ENCODE data around the gene SLC26A9. TPM values are rescaled to one million over a fixed set of nuclear protein-coding genes. Genes with fewer than 3 reads are reported as not detected.

Gene SLC26A9
- total and polyA plus RNA-seq, 2 donors (not counting 3 experiments of a cell fraction or from before 2014, with no cell fraction given) = 0.10 to 0.20 TPM

GRCh38 chr1:205988585-205988995, 45.3 kb upstream of the SLC26A9 start:
- H3K9me1 ChIP-seq (replicated peaks; ENCODE audit: control insufficient read depth, extremely low read depth, insufficient read depth, low read length) = no peaks in the 10 kb centered on the region
- TF ChIP-seq FOS (IDR thresholded peaks at IDR 0.05; ENCODE audit: borderline replicate concordance, insufficient read depth, low read length) = peak; percentile 38
- TF ChIP-seq JUN (IDR thresholded peaks at IDR 0.05; ENCODE audit: borderline replicate concordance, insufficient read depth, insufficient read length, low read depth) = no peak
- TF ChIP-seq EZH2 (IDR thresholded peaks at IDR 0.05; ENCODE audit: borderline replicate concordance, low read depth, low read length, severe bottlenecking) = no peak
- no peak for TF ChIP-seq POLR2A (IDR thresholded peaks at IDR 0.05; ENCODE audit: low read depth, low read length)
- peak; percentile 51 for TF ChIP-seq POLR2AphosphoS5 (IDR thresholded peaks at IDR 0.05; ENCODE audit: insufficient read depth, low read depth, low read length)
- TF ChIP-seq MAX (IDR thresholded peaks at IDR 0.05; ENCODE audit: insufficient read depth, insufficient read length) = no peak
- peak; percentile 62 for TF ChIP-seq GATA2 (IDR thresholded peaks at IDR 0.05; ENCODE audit: insufficient read depth, insufficient read length, low read depth, low read length)
- no peak for TF ChIP-seq MYC (IDR thresholded peaks at IDR 0.05; ENCODE audit: low read depth, low read length)
- TF ChIP-seq CTCF (IDR thresholded peaks at IDR 0.05; ENCODE audit: extremely low read depth in 1 of 2, insufficient read depth in 1 of 2, low read depth in 1 of 2, low read length in 2 of 2) = peak in 1 of 2 donors; percentile 13
- H2AFZ ChIP-seq (ENCODE audit: low read depth, low read length) = peak overlapping the region; percentile 71
- H3K27ac ChIP-seq (ENCODE audit: insufficient read depth, low read depth, low read length) = no peak overlapping the region
- FAIRE-seq = no peak
- no peak overlapping the region for H3K9ac ChIP-seq (replicated peaks; ENCODE audit: extremely low read depth, insufficient read depth, low read length)
- dilution Hi-C loops (cut with MboI; ENCODE audit: extremely low pct_ligation_motif_present, low sequenced_read_pairs) = loop anchor here (25.0 kb wide), 1 partner anchor 124 kb away; the partner anchor contains the start of gene AVPR1B
- no peaks in the 10 kb centered on the region for H3K27me3 ChIP-seq (ENCODE audit: control insufficient read depth in 2 of 2, insufficient read depth in 2 of 2, low read length in 2 of 2)
- no peaks in the 10 kb centered on the region for H3K79me2 ChIP-seq (ENCODE audit: control insufficient read depth, insufficient read depth, low read length)
- CTCF ChIA-PET = interaction anchor here (0.8 to 7.4 kb wide), 4 partner anchors 11 to 119 kb away, joined by 4 to 319 read pairs (median 5); no protein-coding TSS in a partner anchor
- no peak overlapping the region for H3K4me3 ChIP-seq (replicated peaks in 1 of 3; ENCODE audit: insufficient read depth in 1 of 3, low read depth in 1 of 3, low read length in 3 of 3)
- H4K20me1 ChIP-seq (replicated peaks; ENCODE audit: control insufficient read depth, extremely low read depth, insufficient read depth, low read length) = no peaks in the 10 kb centered on the region
- peak; percentile 78 for DNase-seq (ENCODE audit: low read depth, low spot score)
- intact Hi-C loops (cut with micrococcal nuclease) = loop anchor here (1.0 kb wide), 1 partner anchor 42 kb away; no protein-coding TSS in a partner anchor
- no TSS peak for BruUV-seq (replicated peaks)
- H3K9me3 ChIP-seq (replicated peaks; ENCODE audit: control insufficient read depth, insufficient read depth, low read length) = no peaks in the 10 kb centered on the region
- no peaks in the 10 kb centered on the region for H3K36me3 ChIP-seq (ENCODE audit: control insufficient read depth in 2 of 2, extremely low read depth in 1 of 2, insufficient read depth in 2 of 2, low read length in 2 of 2)
- POLR2A ChIA-PET = no interaction called here
- peak overlapping the region; percentile 59 for H3K4me2 ChIP-seq (ENCODE audit: insufficient read depth, low read length)
- peaks cover 30% of the 10 kb centered on the region for H3K4me1 ChIP-seq (ENCODE audit: control insufficient read depth, extremely low read depth, insufficient read depth, low read length)
